GM23338 (cell line): ENCODE data around the gene MRPL37. TPM values are rescaled to one million over a fixed set of nuclear protein-coding genes. Genes with fewer than 3 reads are reported as not detected.

ENCODE experiments used
- ATAC-seq: fragments of 200-7000 bp; cut with Tn5 transposase; 3 replicates; pipeline ENCODE4 v1.9.1; 2020
- DNase-seq: peaks from one replicate; pipeline ENCODE4 v3.0.0-alpha.2; 2015; ENCODE audit warnings: low spot score
- H2AFZ ChIP-seq: fragments of 200-600 bp; sonication (generic); 2 replicates; pipeline ENCODE4 v1.8.0; 2016; ENCODE audit warnings: antibody characterized with exemption, mild to moderate bottlenecking, moderate library complexity
- H3F3A ChIP-seq: fragments of 200-600 bp; sonication (generic); replicated peaks from 2 replicates; pipeline ENCODE4 v1.8.0; 2017; ENCODE audit warnings: antibody characterized with exemption, mixed run types, low read depth
- H3K27ac ChIP-seq: fragments of 200-600 bp; sonication (generic); 2 replicates; pipeline ENCODE4 v1.6.1; 2016; ENCODE audit warnings: low read depth
- H3K27me3 ChIP-seq: fragments of 200-600 bp; sonication (generic); 2 replicates; pipeline ENCODE4 v1.8.0; 2016; ENCODE audit warnings: mild to moderate bottlenecking, mixed run types, moderate library complexity; ENCODE audit not compliant: insufficient read depth
- H3K36me3 ChIP-seq: fragments of 200-600 bp; sonication (generic); 2 replicates; pipeline ENCODE4 v1.8.0; 2016; ENCODE audit warnings: mild to moderate bottlenecking; ENCODE audit not compliant: insufficient read depth
- H3K4me1 ChIP-seq: fragments of 200-600 bp; sonication (generic); 2 replicates; pipeline ENCODE4 v1.8.0; 2016; ENCODE audit warnings: mild to moderate bottlenecking, moderate library complexity; ENCODE audit not compliant: insufficient read depth
- H3K4me2 ChIP-seq: fragments of 200-600 bp; sonication (generic); 2 replicates; pipeline ENCODE4 v1.7.1; 2017; ENCODE audit warnings: mixed run types
- H3K4me3 ChIP-seq: fragments of 200-600 bp; sonication (generic); 2 replicates; pipeline ENCODE4 v1.6.1; 2016; ENCODE audit warnings: mixed run types
- H3K79me2 ChIP-seq: fragments of 200-600 bp; sonication (generic); replicated peaks from 2 replicates; pipeline ENCODE4 v1.8.0; 2017; ENCODE audit warnings: mild to moderate bottlenecking; ENCODE audit not compliant: insufficient read depth
- H3K9me2 ChIP-seq: fragments of 200-600 bp; sonication (generic); 2 replicates; pipeline ENCODE4 v1.8.0; 2017; ENCODE audit not compliant: insufficient read depth
- H4K20me1 ChIP-seq: fragments of 200-600 bp; sonication (generic); replicated peaks from 2 replicates; pipeline ENCODE4 v1.8.0; 2017; ENCODE audit warnings: mild to moderate bottlenecking; ENCODE audit not compliant: insufficient read depth
- H3K27ac Mint-ChIP-seq: 2 replicates; pipeline ENCODE4 v1.8.0; 2020; ENCODE audit warnings: inconsistent platforms, mild to moderate bottlenecking, moderate library complexity, mixed read lengths
- H3K27me3 Mint-ChIP-seq: 3 replicates; pipeline ENCODE4 v1.8.0; 2022; ENCODE audit warnings: low read depth, mild to moderate bottlenecking, moderate library complexity, mixed read lengths, inconsistent platforms; ENCODE audit not compliant: insufficient read depth, poor library complexity
- H3K36me3 Mint-ChIP-seq: 3 replicates; pipeline ENCODE4 v1.8.0; 2021; ENCODE audit warnings: low read depth, mild to moderate bottlenecking, inconsistent platforms, moderate library complexity, mixed read lengths
- H3K4me1 Mint-ChIP-seq: 3 replicates; pipeline ENCODE4 v1.8.0; 2020; ENCODE audit warnings: mild to moderate bottlenecking, inconsistent platforms, mixed read lengths
- H3K4me3 Mint-ChIP-seq: 3 replicates; pipeline ENCODE4 v1.8.0; 2021; ENCODE audit warnings: moderate library complexity, mild to moderate bottlenecking, inconsistent platforms, mixed read lengths
- H3K9me3 Mint-ChIP-seq: 3 replicates; pipeline ENCODE4 v1.8.0; 2020; ENCODE audit warnings: moderate library complexity, mild to moderate bottlenecking, inconsistent platforms, mixed read lengths
- EZH2 ChIP-seq: fragments of 200-600 bp; sonication (generic); IDR thresholded peaks from one replicate; pipeline ENCODE4 v1.8.0; 2017; ENCODE audit warnings: antibody characterized with exemption, mild to moderate bottlenecking, low read depth; ENCODE audit not compliant: unreplicated experiment
- EZH2phosphoT487 ChIP-seq: fragments of 200-600 bp; sonication (generic); IDR thresholded peaks from one replicate; pipeline ENCODE4 v1.8.1; 2018; ENCODE audit warnings: antibody characterized with exemption; ENCODE audit not compliant: unreplicated experiment
- JUNB ChIP-seq: IDR thresholded peaks from one replicate; pipeline ENCODE4 v1.6.1; 2016; ENCODE audit warnings: antibody characterized with exemption; ENCODE audit not compliant: unreplicated experiment
- NANOG ChIP-seq: IDR thresholded peaks from 2 replicates; pipeline ENCODE4 v1.6.1; 2016; ENCODE audit warnings: antibody characterized with exemption, borderline replicate concordance
- STAT1 ChIP-seq: IDR thresholded peaks from one replicate; pipeline ENCODE4 v1.6.1; 2016; ENCODE audit warnings: antibody characterized with exemption; ENCODE audit not compliant: unreplicated experiment
- ZNF114 ChIP-seq: fragments of 250-450 bp; sonication (Bioruptor Pico); IDR thresholded peaks from 2 replicates; pipeline ENCODE4 v1.5.0; 2020; ENCODE audit warnings: mild to moderate bottlenecking, moderate library complexity
- ZNF331 ChIP-seq: fragments of 250-450 bp; sonication (Bioruptor Pico); IDR thresholded peaks from 2 replicates; pipeline ENCODE4 v1.5.0; 2020; ENCODE audit warnings: low read depth, mild to moderate bottlenecking, moderate library complexity
- polyA plus RNA-seq: library from polyadenylated mRNA; unstranded; fragments of >200 nt; fragmentation: Nextera tagmentation; extraction: Ambion mirVana; gene quantifications from 2 replicates; pipeline ENCODE4 v1.2.1, GENCODE V29; 2016
- total RNA-seq: library from RNA; depleted of rRNA; stranded (reverse); fragments of >200 nt; shearing (Covaris generic); gene quantifications from 2 replicates; pipeline ENCODE4 v1.2.3, GENCODE V29; 2014
- TF ChIP-seq, protein P1 (sequence below): IDR thresholded peaks from 2 replicates; pipeline ENCODE4 v1.6.1; 2016; ENCODE audit warnings: antibody characterized with exemption
- TF ChIP-seq, protein P2 (sequence below): fragments of 250-450 bp; sonication (Bioruptor Pico); IDR thresholded peaks from 2 replicates; pipeline ENCODE4 v1.5.0; 2020; ENCODE audit warnings: mild to moderate bottlenecking, moderate library complexity
- TF ChIP-seq, protein P3 (sequence below), 2 experiments: fragments of 200-600 bp in 1 of 2; sonication (generic) in 1 of 2; conservative IDR thresholded peaks; 2 replicates each; pipeline versions ENCODE4 v1.5.1 to v1.6.1; 2016 to 2017; ENCODE audit warnings: antibody characterized with exemption in 2 of 2, low read depth in 2 of 2, mild to moderate bottlenecking in 2 of 2, moderate library complexity in 1 of 2

MRPL37 gene
- total and polyA plus RNA-seq, 2 experiments from 2014 or later = 130 to 155 TPM

- no peak overlapping the region for H3K4me3 Mint-ChIP-seq
- no peak overlapping the region for H3K27ac Mint-ChIP-seq
Measured at GRCh38 chr1:54225986-54226559, 26.1 kb downstream of the MRPL37 start.

DNA sequence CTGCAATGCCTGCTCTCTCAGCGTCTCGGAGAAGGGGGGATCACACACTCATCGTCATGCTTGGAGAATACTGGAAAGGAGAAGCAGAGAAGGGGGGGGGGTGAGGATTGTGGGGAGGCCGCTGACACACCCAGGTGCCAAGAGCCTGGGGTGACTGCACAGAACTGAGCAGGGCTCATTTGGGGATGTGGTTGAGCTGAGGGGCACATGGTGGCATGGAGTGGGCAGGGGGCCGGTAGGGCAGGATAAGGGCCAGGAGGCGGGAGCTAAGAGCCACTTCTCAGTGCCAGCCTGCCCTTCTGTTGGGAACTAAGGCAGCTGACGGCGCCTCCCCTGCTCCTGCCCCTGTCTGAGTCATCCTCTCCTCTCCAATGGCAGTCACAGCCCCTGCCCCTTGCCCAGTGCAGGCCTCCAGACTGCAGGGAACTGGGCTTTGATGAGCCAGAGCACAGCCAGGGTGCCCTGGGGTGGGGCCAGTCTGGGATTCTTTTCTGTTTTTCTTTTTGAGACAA, 27.2 kb downstream of the MRPL37 start:
- Mint-ChIP-seq H3K4me3 (no peak overlapping the region), H3K27me3 (peaks cover 26% of the 10 kb centered on the region), H3K4me1 (peaks cover 45% of the 10 kb centered on the region), H3K27ac (no peak overlapping the region; the same call in 1 of the 2 replicates), H3K36me3 (peaks cover 27% of the 10 kb centered on the region), H3K9me3 (no peaks in the 10 kb centered on the region)
- Histone ChIP-seq H3K4me2 (no peak overlapping the region), H3K9me2 (no peaks in the 10 kb centered on the region), H2AFZ (no peak overlapping the region), H4K20me1 (peaks cover 4% of the 10 kb centered on the region; the same call in 1 of the 2 replicates), H3K79me2 (no peaks in the 10 kb centered on the region), H3K36me3 (no peaks in the 10 kb centered on the region; the same call in 1 of the 2 replicates), H3K4me3 (no peak overlapping the region), H3K27ac (no peak overlapping the region), H3F3A (no peaks in the 10 kb centered on the region), H3K27me3 (no peaks in the 10 kb centered on the region), H3K4me1 (no peaks in the 10 kb centered on the region; the same call in 1 of the 2 replicates)
- DNase-seq (no peak), ATAC-seq (no peak)
- TF ChIP-seq, protein P1, sequence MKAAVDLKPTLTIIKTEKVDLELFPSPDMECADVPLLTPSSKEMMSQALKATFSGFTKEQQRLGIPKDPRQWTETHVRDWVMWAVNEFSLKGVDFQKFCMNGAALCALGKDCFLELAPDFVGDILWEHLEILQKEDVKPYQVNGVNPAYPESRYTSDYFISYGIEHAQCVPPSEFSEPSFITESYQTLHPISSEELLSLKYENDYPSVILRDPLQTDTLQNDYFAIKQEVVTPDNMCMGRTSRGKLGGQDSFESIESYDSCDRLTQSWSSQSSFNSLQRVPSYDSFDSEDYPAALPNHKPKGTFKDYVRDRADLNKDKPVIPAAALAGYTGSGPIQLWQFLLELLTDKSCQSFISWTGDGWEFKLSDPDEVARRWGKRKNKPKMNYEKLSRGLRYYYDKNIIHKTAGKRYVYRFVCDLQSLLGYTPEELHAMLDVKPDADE = no peak
- TF ChIP-seq EZH2phosphoT487 (no peak), ZNF331 (CRISPR knock-in tag) (no peak), JUNB (no peak), NANOG (no peak), ZNF114 (CRISPR knock-in tag) (no peak)
- TF ChIP-seq, protein P2, sequence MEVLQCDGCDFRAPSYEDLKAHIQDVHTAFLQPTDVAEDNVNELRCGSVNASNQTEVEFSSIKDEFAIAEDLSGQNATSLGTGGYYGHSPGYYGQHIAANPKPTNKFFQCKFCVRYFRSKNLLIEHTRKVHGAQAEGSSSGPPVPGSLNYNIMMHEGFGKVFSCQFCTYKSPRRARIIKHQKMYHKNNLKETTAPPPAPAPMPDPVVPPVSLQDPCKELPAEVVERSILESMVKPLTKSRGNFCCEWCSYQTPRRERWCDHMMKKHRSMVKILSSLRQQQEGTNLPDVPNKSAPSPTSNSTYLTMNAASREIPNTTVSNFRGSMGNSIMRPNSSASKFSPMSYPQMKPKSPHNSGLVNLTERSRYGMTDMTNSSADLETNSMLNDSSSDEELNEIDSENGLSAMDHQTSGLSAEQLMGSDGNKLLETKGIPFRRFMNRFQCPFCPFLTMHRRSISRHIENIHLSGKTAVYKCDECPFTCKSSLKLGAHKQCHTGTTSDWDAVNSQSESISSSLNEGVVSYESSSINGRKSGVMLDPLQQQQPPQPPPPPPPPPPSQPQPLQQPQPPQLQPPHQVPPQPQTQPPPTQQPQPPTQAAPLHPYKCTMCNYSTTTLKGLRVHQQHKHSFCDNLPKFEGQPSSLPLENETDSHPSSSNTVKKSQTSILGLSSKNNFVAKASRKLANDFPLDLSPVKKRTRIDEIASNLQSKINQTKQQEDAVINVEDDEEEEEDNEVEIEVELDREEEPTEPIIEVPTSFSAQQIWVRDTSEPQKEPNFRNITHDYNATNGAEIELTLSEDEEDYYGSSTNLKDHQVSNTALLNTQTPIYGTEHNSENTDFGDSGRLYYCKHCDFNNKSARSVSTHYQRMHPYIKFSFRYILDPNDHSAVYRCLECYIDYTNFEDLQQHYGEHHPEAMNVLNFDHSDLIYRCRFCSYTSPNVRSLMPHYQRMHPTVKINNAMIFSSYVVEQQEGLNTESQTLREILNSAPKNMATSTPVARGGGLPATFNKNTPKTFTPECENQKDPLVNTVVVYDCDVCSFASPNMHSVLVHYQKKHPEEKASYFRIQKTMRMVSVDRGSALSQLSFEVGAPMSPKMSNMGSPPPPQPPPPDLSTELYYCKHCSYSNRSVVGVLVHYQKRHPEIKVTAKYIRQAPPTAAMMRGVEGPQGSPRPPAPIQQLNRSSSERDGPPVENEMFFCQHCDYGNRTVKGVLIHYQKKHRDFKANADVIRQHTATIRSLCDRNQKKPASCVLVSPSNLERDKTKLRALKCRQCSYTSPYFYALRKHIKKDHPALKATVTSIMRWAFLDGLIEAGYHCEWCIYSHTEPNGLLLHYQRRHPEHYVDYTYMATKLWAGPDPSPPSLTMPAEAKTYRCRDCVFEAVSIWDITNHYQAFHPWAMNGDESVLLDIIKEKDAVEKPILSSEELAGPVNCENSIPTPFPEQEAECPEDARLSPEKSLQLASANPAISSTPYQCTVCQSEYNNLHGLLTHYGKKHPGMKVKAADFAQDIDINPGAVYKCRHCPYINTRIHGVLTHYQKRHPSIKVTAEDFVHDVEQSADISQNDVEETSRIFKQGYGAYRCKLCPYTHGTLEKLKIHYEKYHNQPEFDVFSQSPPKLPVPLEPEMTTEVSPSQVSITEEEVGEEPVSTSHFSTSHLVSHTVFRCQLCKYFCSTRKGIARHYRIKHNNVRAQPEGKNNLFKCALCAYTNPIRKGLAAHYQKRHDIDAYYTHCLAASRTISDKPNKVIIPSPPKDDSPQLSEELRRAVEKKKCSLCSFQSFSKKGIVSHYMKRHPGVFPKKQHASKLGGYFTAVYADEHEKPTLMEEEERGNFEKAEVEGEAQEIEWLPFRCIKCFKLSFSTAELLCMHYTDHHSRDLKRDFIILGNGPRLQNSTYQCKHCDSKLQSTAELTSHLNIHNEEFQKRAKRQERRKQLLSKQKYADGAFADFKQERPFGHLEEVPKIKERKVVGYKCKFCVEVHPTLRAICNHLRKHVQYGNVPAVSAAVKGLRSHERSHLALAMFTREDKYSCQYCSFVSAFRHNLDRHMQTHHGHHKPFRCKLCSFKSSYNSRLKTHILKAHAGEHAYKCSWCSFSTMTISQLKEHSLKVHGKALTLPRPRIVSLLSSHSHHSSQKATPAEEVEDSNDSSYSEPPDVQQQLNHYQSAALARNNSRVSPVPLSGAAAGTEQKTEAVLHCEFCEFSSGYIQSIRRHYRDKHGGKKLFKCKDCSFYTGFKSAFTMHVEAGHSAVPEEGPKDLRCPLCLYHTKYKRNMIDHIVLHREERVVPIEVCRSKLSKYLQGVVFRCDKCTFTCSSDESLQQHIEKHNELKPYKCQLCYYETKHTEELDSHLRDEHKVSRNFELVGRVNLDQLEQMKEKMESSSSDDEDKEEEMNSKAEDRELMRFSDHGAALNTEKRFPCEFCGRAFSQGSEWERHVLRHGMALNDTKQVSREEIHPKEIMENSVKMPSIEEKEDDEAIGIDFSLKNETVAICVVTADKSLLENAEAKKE (CRISPR knock-in tag) = no peak

More at GRCh38 chr1:54225986-54226559, 26.1 kb downstream of the MRPL37 start:
- Mint-ChIP-seq H3K36me3 (peaks cover 23% of the 10 kb centered on the region), H3K9me3 (no peaks in the 10 kb centered on the region), H3K27me3 (peaks cover 28% of the 10 kb centered on the region), H3K4me1 (peaks cover 48% of the 10 kb centered on the region)
- H4K20me1 ChIP-seq = peaks cover 4% of the 10 kb centered on the region; the same call in 1 of the 2 replicates
- H3K4me3 ChIP-seq = no peak overlapping the region
- no peaks in the 10 kb centered on the region; the same call in 1 of the 2 replicates for H3K4me1 ChIP-seq
- H2AFZ ChIP-seq = no peak overlapping the region
- no peaks in the 10 kb centered on the region for H3K36me3 ChIP-seq
- ATAC-seq (no peak), DNase-seq (no peak)
- H3K79me2 ChIP-seq = no peaks in the 10 kb centered on the region
- no peak overlapping the region for H3K27ac ChIP-seq
- H3K4me2 ChIP-seq = no peak overlapping the region
- H3K27me3 ChIP-seq = no peaks in the 10 kb centered on the region
- TF ChIP-seq, protein P3, sequence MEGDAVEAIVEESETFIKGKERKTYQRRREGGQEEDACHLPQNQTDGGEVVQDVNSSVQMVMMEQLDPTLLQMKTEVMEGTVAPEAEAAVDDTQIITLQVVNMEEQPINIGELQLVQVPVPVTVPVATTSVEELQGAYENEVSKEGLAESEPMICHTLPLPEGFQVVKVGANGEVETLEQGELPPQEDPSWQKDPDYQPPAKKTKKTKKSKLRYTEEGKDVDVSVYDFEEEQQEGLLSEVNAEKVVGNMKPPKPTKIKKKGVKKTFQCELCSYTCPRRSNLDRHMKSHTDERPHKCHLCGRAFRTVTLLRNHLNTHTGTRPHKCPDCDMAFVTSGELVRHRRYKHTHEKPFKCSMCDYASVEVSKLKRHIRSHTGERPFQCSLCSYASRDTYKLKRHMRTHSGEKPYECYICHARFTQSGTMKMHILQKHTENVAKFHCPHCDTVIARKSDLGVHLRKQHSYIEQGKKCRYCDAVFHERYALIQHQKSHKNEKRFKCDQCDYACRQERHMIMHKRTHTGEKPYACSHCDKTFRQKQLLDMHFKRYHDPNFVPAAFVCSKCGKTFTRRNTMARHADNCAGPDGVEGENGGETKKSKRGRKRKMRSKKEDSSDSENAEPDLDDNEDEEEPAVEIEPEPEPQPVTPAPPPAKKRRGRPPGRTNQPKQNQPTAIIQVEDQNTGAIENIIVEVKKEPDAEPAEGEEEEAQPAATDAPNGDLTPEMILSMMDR (conservative IDR thresholded peaks at IDR 0.05; ENCODE audit: low read depth in 2 of 2) = no peak
- TF ChIP-seq JUNB (no peak), STAT1 (no peak), EZH2 (no peak)
- no peaks in the 10 kb centered on the region for H3K9me2 ChIP-seq
- H3F3A ChIP-seq = no peaks in the 10 kb centered on the region
